ENCODE results near the gene PFKFB4.

GRCh38 chr3:48552111-48552951 lies 4.3 kb downstream of the PFKFB4 start:
- no peak for TF ChIP-seq EZH2 (IDR thresholded peaks at IDR 0.05; ENCODE audit: borderline replicate concordance, low read depth, low read length, severe bottlenecking)
- TF ChIP-seq, protein P1, sequence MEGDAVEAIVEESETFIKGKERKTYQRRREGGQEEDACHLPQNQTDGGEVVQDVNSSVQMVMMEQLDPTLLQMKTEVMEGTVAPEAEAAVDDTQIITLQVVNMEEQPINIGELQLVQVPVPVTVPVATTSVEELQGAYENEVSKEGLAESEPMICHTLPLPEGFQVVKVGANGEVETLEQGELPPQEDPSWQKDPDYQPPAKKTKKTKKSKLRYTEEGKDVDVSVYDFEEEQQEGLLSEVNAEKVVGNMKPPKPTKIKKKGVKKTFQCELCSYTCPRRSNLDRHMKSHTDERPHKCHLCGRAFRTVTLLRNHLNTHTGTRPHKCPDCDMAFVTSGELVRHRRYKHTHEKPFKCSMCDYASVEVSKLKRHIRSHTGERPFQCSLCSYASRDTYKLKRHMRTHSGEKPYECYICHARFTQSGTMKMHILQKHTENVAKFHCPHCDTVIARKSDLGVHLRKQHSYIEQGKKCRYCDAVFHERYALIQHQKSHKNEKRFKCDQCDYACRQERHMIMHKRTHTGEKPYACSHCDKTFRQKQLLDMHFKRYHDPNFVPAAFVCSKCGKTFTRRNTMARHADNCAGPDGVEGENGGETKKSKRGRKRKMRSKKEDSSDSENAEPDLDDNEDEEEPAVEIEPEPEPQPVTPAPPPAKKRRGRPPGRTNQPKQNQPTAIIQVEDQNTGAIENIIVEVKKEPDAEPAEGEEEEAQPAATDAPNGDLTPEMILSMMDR (IDR thresholded peaks at IDR 0.05; ENCODE audit: borderline replicate concordance, extremely low read depth, low read length, poor library complexity, severe bottlenecking), result no peak
